GM18519 (cell line): ENCODE measurements around the gene BMERB1.
"Not testable (repeated sequence)": the region's sequence is repeated elsewhere in the genome, so short reads cannot be mapped to it uniquely, and the experiment has no call there.

Source experiments
- ATAC-seq: cut with Tn5 transposase; IDR thresholded peaks from one replicate; pipeline ENCODE4 v1.9.1; 2021; ENCODE audit warnings: mild to moderate bottlenecking, moderate library complexity; ENCODE audit not compliant: unreplicated experiment, low FRiP score

The BMERB1 gene

GRCh38 chr16:15548482-15548891, 114.1 kb downstream of the BMERB1 start:
- no peak for ATAC-seq

GRCh38 chr16:15552507-15552906, 118.1 kb downstream of the BMERB1 start:
- no peak for ATAC-seq

- ATAC-seq, result no peak
Observed at GRCh38 chr16:15553313-15554088, 119.1 kb downstream of the BMERB1 start.

- ATAC-seq, result no peak
Observed at GRCh38 chr16:15556130-15556529, 121.7 kb downstream of the BMERB1 start.

GRCh38 chr16:15557258-15557657, 122.9 kb downstream of the BMERB1 start:
- no peak for ATAC-seq

- no peak for ATAC-seq
Observed at GRCh38 chr16:15559176-15559575, 124.8 kb downstream of the BMERB1 start.

GRCh38 chr16:15564604-15565339, 130.4 kb downstream of the BMERB1 start:
- ATAC-seq, result no peak

- ATAC-seq, result no peak
Observed at GRCh38 chr16:15566095-15566494, 131.7 kb downstream of the BMERB1 start.

- ATAC-seq, result no peak
Observed at GRCh38 chr16:15567823-15568222, 133.4 kb downstream of the BMERB1 start.

GRCh38 chr16:15570666-15571065, 136.3 kb downstream of the BMERB1 start:
- not testable (repeated sequence) for ATAC-seq

- no peak for ATAC-seq
Observed at GRCh38 chr16:15571557-15571956, 137.2 kb downstream of the BMERB1 start.

GRCh38 chr16:15572329-15573001, 138.1 kb downstream of the BMERB1 start:
- no peak for ATAC-seq

- ATAC-seq, result no peak
Observed at GRCh38 chr16:15573274-15573895, 139.0 kb downstream of the BMERB1 start.

GRCh38 chr16:15573896-15574613, 139.7 kb downstream of the BMERB1 start:
- ATAC-seq, result not testable (repeated sequence)

- no peak for ATAC-seq
Observed at GRCh38 chr16:15574614-15574948, 140.2 kb downstream of the BMERB1 start.

- ATAC-seq, result no peak
Observed at GRCh38 chr16:15575293-15576049, 141.1 kb downstream of the BMERB1 start.

GRCh38 chr16:15576960-15577958, 142.9 kb downstream of the BMERB1 start:
- no peak for ATAC-seq

- ATAC-seq, result no peak
Observed at GRCh38 chr16:15578824-15579223, 144.4 kb downstream of the BMERB1 start.
